HL-60 (cell line): ENCODE data around the gene ATP13A1.
"Not testable (repeated sequence)": the region's sequence is repeated elsewhere in the genome, so short reads cannot be mapped to it uniquely, and the experiment has no call there.

Experiments used
- DNase-seq, 2 experiments: peaks; one replicate each; pipeline ENCODE4 v3.0.0-alpha.2; 2010 to 2020; ENCODE audit warnings: low read depth in 1 of 2, low spot score in 1 of 2
- H3K27ac ChIP-seq: fragments of 250-450 bp; sonication (Bioruptor Pico); replicated peaks from 2 replicates; pipeline ENCODE4 v1.5.1; 2020; ENCODE audit warnings: mild to moderate bottlenecking, moderate library complexity
- H3K27me3 ChIP-seq: fragments of 250-450 bp; sonication (Bioruptor Pico); 2 replicates; pipeline ENCODE4 v1.5.1; 2021; ENCODE audit warnings: mild to moderate bottlenecking, moderate library complexity; ENCODE audit not compliant: insufficient read depth, poor library complexity, severe bottlenecking
- H3K4me3 ChIP-seq: replicated peaks from 2 replicates; pipeline ENCODE4 v1.5.1; 2011; ENCODE audit warnings: mild to moderate bottlenecking, control low read depth, low read length; ENCODE audit not compliant: insufficient read depth
- CTCF ChIP-seq: IDR thresholded peaks from one replicate; pipeline ENCODE4 v1.5.1; 2011; ENCODE audit warnings: low read length, control low read depth, inconsistent platforms; ENCODE audit not compliant: insufficient read depth
- GABPA ChIP-seq: IDR thresholded peaks from 2 replicates; pipeline ENCODE4 v1.6.1; 2012; ENCODE audit warnings: low read depth
- POLR2AphosphoS5 ChIP-seq: IDR thresholded peaks from 2 replicates; pipeline ENCODE4 v1.6.1; 2012; ENCODE audit warnings: low read depth
- SPI1 ChIP-seq: IDR thresholded peaks from 2 replicates; pipeline ENCODE4 v1.6.1; 2012; ENCODE audit warnings: low read depth, mild to moderate bottlenecking, borderline replicate concordance
- TF ChIP-seq, protein P1 (sequence below): IDR thresholded peaks from 2 replicates; pipeline ENCODE4 v1.6.1; 2012; ENCODE audit warnings: low read depth; ENCODE audit not compliant: insufficient replicate concordance

ATP13A1 gene

GRCh38 chr19:19691683-19692082 lies 28.2 kb upstream of the ATP13A1 start:
- H3K27me3 ChIP-seq = no peaks in the 10 kb centered on the region
- TF ChIP-seq, protein P1, sequence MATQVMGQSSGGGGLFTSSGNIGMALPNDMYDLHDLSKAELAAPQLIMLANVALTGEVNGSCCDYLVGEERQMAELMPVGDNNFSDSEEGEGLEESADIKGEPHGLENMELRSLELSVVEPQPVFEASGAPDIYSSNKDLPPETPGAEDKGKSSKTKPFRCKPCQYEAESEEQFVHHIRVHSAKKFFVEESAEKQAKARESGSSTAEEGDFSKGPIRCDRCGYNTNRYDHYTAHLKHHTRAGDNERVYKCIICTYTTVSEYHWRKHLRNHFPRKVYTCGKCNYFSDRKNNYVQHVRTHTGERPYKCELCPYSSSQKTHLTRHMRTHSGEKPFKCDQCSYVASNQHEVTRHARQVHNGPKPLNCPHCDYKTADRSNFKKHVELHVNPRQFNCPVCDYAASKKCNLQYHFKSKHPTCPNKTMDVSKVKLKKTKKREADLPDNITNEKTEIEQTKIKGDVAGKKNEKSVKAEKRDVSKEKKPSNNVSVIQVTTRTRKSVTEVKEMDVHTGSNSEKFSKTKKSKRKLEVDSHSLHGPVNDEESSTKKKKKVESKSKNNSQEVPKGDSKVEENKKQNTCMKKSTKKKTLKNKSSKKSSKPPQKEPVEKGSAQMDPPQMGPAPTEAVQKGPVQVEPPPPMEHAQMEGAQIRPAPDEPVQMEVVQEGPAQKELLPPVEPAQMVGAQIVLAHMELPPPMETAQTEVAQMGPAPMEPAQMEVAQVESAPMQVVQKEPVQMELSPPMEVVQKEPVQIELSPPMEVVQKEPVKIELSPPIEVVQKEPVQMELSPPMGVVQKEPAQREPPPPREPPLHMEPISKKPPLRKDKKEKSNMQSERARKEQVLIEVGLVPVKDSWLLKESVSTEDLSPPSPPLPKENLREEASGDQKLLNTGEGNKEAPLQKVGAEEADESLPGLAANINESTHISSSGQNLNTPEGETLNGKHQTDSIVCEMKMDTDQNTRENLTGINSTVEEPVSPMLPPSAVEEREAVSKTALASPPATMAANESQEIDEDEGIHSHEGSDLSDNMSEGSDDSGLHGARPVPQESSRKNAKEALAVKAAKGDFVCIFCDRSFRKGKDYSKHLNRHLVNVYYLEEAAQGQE = no peak
- TF ChIP-seq GABPA = no peak
- no peak for TF ChIP-seq CTCF
- no peak for TF ChIP-seq SPI1
- TF ChIP-seq POLR2AphosphoS5 = no peak
- no peak for DNase-seq
- no peak overlapping the region for H3K27ac ChIP-seq
- no peak overlapping the region for H3K4me3 ChIP-seq

DNA sequence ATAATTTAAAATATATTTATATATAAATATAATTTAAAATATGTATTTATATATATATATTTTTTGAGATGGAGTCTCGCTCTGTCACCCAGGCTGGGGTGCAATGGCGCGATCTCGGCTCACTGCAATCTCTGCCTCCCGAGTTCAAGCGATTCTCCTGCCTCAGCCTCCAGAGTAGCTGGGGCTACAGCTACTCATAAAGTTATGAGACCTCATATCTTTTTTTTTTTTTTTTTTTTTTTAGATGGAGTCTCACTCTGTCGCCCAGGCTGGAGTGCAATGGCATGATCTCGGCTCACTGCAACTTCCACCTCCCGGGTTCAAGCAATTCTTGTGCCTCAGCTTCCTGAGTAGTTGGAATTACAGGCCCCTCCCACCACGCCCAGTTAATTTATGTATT lies 25.5 kb upstream of the ATP13A1 start:
- not testable (repeated sequence) for H3K27me3 ChIP-seq, H3K4me3 ChIP-seq, H3K27ac ChIP-seq, DNase-seq

DNA sequence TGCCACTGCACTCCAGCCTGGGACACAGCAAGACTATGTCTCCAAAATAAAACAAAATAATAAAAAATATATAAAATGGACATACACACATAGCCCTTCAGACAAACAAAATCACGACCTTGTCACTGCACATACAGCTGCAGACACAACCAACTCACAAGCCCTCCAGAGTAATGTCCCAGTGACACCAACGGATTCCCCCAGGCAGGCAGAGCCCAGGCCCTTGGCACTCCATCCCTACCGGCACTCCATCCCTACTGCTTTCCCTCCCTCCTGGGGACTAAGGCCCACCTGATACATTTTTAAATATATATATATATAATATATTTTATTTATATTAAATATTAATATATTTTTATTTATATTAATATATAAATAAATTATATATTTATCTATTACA lies 23.6 kb upstream of the ATP13A1 start:
- TF ChIP-seq SPI1 = no peak
- no peak for TF ChIP-seq POLR2AphosphoS5
- no peak for TF ChIP-seq GABPA
- TF ChIP-seq, protein P1 = no peak
- TF ChIP-seq CTCF = no peak
- no peak overlapping the region for H3K4me3 ChIP-seq
- no peaks in the 10 kb centered on the region for H3K27me3 ChIP-seq
- H3K27ac ChIP-seq = no peak overlapping the region
- DNase-seq = peak in 1 of 2 experiments; percentile 18

- TF ChIP-seq, protein P1 = no peak
- TF ChIP-seq CTCF = no peak
- no peak for TF ChIP-seq SPI1
- TF ChIP-seq POLR2AphosphoS5 = no peak
- TF ChIP-seq GABPA = no peak
- DNase-seq = no peak
- H3K27me3 ChIP-seq = no peaks in the 10 kb centered on the region
- H3K4me3 ChIP-seq = no peak overlapping the region
- no peak overlapping the region for H3K27ac ChIP-seq
These were observed 23.1 kb upstream of the ATP13A1 start for GRCh38 chr19:19686580-19686979.

GRCh38 chr19:19686119-19686518 lies 22.6 kb upstream of the ATP13A1 start:
- not testable (repeated sequence) for H3K27me3 ChIP-seq, H3K4me3 ChIP-seq, DNase-seq

More at GRCh38 chr19:19686119-19686518, 22.6 kb upstream of the ATP13A1 start:
- not testable (repeated sequence) for H3K27ac ChIP-seq
